Measurements from ENCODE around the gene PCNX3. TPM values are rescaled to one million over a fixed set of nuclear protein-coding genes. Genes with fewer than 3 reads are reported as not detected.
"Not testable (repeated sequence)": the region's sequence is repeated elsewhere in the genome, so short reads cannot be mapped to it uniquely, and the experiment has no call there.

PCNX3 gene
- total and polyA plus RNA-seq, 2 donors (not counting 3 experiments of a cell fraction or from before 2014, with no cell fraction given), result 42.6 to 53.9 TPM

DNA sequence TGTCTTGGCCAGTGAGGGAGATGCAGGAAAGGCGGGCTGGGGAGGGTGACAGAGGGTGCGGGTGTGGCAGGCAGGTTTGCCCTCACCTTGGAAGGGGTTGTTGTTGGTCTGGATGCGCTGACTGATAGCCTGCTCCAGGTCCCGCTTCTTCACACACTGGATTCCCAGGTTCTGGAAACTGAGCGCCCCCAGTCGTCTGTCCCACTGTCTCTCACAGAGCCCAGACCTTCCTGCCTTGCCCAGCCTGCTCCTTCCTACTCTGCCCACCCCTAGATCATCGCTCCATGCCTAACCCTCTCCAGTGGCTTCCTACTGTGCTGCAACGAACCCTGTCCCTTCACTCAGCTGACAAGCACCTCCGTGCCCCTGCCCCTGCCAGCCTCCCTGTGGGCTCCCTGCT, 44.5 kb downstream of the PCNX3 start:
- H3K79me2 ChIP-seq (ENCODE audit: control insufficient read depth, insufficient read depth, low read length), result peaks cover 39% of the 10 kb centered on the region
- POLR2A ChIA-PET, result no interaction called here

DNA sequence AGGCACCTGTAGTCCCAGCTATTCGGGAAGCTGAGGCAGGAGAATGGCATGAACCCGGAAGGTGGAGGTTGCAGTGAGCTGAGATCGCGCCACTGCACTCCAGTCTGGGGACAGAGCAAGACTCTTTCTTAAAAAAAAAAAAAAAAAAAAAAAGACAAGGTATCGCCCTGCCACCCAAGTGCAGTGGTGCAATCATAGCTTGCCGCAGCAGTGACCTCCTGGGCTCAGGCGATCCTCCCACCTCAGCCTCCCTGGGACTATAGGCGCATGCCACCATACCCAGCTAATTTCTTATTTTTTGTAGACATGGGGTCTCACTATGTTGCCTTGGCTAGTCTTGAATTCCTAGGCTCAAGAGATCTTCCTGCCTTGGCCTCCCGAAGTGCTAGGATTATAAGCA, 45.3 kb downstream of the PCNX3 start:
- H4K20me1 ChIP-seq (replicated peaks; ENCODE audit: control insufficient read depth, extremely low read depth, insufficient read depth, low read length); H2AFZ ChIP-seq (ENCODE audit: low read depth, low read length); H3K27me3 ChIP-seq (ENCODE audit: control insufficient read depth in 2 of 2, insufficient read depth in 2 of 2, low read length in 2 of 2); H3K27ac ChIP-seq (ENCODE audit: insufficient read depth, low read depth, low read length); BruUV-seq (replicated peaks); dilution Hi-C loops (cut with MboI; ENCODE audit: extremely low pct_ligation_motif_present, low sequenced_read_pairs); H3K9me3 ChIP-seq (replicated peaks; ENCODE audit: control insufficient read depth, insufficient read depth, low read length); H3K9me1 ChIP-seq (replicated peaks; ENCODE audit: control insufficient read depth, extremely low read depth, insufficient read depth, low read length); POLR2A ChIA-PET; H3K4me2 ChIP-seq (ENCODE audit: insufficient read depth, low read length); CTCF ChIA-PET; FAIRE-seq; H3K9ac ChIP-seq (replicated peaks; ENCODE audit: extremely low read depth, insufficient read depth, low read length); H3K4me3 ChIP-seq (replicated peaks in 1 of 3; ENCODE audit: insufficient read depth in 1 of 3, low read depth in 1 of 3, low read length in 3 of 3); DNase-seq (ENCODE audit: low read depth, low spot score); intact Hi-C loops (cut with micrococcal nuclease): not testable (repeated sequence)
- Histone ChIP-seq H3K36me3 (ENCODE audit: control insufficient read depth in 2 of 2, extremely low read depth in 1 of 2, insufficient read depth in 2 of 2, low read length in 2 of 2) (peaks cover 21 to 48% of the 10 kb centered on the region in 2 experiments), H3K4me1 (ENCODE audit: control insufficient read depth, extremely low read depth, insufficient read depth, low read length) (peaks cover 18% of the 10 kb centered on the region), H3K79me2 (ENCODE audit: control insufficient read depth, insufficient read depth, low read length) (peaks cover 39% of the 10 kb centered on the region)

More for the DNA sequence above, 44.5 kb downstream of the PCNX3 start:
- Histone ChIP-seq H3K27ac (ENCODE audit: insufficient read depth, low read depth, low read length) (no peak overlapping the region), H3K4me1 (ENCODE audit: control insufficient read depth, extremely low read depth, insufficient read depth, low read length) (peaks cover 18% of the 10 kb centered on the region), H3K9me3 (replicated peaks; ENCODE audit: control insufficient read depth, insufficient read depth, low read length) (no peaks in the 10 kb centered on the region), H3K4me2 (ENCODE audit: insufficient read depth, low read length) (no peak overlapping the region), H4K20me1 (replicated peaks; ENCODE audit: control insufficient read depth, extremely low read depth, insufficient read depth, low read length) (no peaks in the 10 kb centered on the region), H2AFZ (ENCODE audit: low read depth, low read length) (no peak overlapping the region), H3K9ac (replicated peaks; ENCODE audit: extremely low read depth, insufficient read depth, low read length) (no peak overlapping the region), H3K27me3 (ENCODE audit: control insufficient read depth in 2 of 2, insufficient read depth in 2 of 2, low read length in 2 of 2) (no peaks in the 10 kb centered on the region), H3K9me1 (replicated peaks; ENCODE audit: control insufficient read depth, extremely low read depth, insufficient read depth, low read length) (no peaks in the 10 kb centered on the region), H3K4me3 (replicated peaks in 1 of 3; ENCODE audit: insufficient read depth in 1 of 3, low read depth in 1 of 3, low read length in 3 of 3) (no peak overlapping the region), H3K36me3 (ENCODE audit: control insufficient read depth in 2 of 2, extremely low read depth in 1 of 2, insufficient read depth in 2 of 2, low read length in 2 of 2) (peaks cover 21 to 57% of the 10 kb centered on the region in 2 experiments)
- BruUV-seq (replicated peaks), result no TSS peak
- FAIRE-seq, result no peak
- dilution Hi-C loops (cut with MboI; ENCODE audit: extremely low pct_ligation_motif_present, low sequenced_read_pairs) (no loop called here), intact Hi-C loops (cut with micrococcal nuclease) (no loop called here)
- no peak for DNase-seq (ENCODE audit: low read depth, low spot score)
- TF ChIP-seq, protein P1, sequence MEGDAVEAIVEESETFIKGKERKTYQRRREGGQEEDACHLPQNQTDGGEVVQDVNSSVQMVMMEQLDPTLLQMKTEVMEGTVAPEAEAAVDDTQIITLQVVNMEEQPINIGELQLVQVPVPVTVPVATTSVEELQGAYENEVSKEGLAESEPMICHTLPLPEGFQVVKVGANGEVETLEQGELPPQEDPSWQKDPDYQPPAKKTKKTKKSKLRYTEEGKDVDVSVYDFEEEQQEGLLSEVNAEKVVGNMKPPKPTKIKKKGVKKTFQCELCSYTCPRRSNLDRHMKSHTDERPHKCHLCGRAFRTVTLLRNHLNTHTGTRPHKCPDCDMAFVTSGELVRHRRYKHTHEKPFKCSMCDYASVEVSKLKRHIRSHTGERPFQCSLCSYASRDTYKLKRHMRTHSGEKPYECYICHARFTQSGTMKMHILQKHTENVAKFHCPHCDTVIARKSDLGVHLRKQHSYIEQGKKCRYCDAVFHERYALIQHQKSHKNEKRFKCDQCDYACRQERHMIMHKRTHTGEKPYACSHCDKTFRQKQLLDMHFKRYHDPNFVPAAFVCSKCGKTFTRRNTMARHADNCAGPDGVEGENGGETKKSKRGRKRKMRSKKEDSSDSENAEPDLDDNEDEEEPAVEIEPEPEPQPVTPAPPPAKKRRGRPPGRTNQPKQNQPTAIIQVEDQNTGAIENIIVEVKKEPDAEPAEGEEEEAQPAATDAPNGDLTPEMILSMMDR (IDR thresholded peaks at IDR 0.05; ENCODE audit: extremely low read depth in 1 of 2, insufficient read depth in 1 of 2, low read depth in 1 of 2, low read length in 2 of 2), result no peak
- TF ChIP-seq, protein P2, sequence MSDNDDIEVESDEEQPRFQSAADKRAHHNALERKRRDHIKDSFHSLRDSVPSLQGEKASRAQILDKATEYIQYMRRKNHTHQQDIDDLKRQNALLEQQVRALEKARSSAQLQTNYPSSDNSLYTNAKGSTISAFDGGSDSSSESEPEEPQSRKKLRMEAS (IDR thresholded peaks at IDR 0.05; ENCODE audit: insufficient read depth, insufficient read length), result no peak
- no peak for TF ChIP-seq POLR2AphosphoS5 (IDR thresholded peaks at IDR 0.05; ENCODE audit: insufficient read depth, low read depth, low read length)
- CTCF ChIA-PET, result no interaction called here
